H1 (cell line): ENCODE measurements around the gene HADHB. TPM values are rescaled to one million over a fixed set of nuclear protein-coding genes. Genes with fewer than 3 reads are reported as not detected.

Source experiments
- ASH2L ChIP-seq: fragments of 200-600, 300-600 bp; sonication (generic); IDR thresholded peaks from one replicate; pipeline ENCODE4 v1.7.1; 2017; ENCODE audit warnings: low read length
- BACH1 ChIP-seq: IDR thresholded peaks from 2 replicates; pipeline ENCODE4 v1.6.1; 2012; ENCODE audit warnings: low read length, improper control_type of control experiment
- CREB1 ChIP-seq: IDR thresholded peaks from 2 replicates; pipeline ENCODE4 v1.6.1; 2012; ENCODE audit warnings: inconsistent platforms
- HDAC6 ChIP-seq: IDR thresholded peaks from one replicate; pipeline ENCODE4 v1.7.1; 2012; ENCODE audit warnings: low read depth, mild to moderate bottlenecking, inconsistent platforms, low read length, moderate library complexity
- JUND ChIP-seq: IDR thresholded peaks from 2 replicates; pipeline ENCODE4 v1.6.1; 2011; ENCODE audit warnings: mild to moderate bottlenecking, improper control_type of control experiment, low read length
- NANOG ChIP-seq: IDR thresholded peaks from 2 replicates; pipeline ENCODE4 v1.6.1; 2011; ENCODE audit warnings: low read length, low read depth, mild to moderate bottlenecking, inconsistent platforms; ENCODE audit not compliant: insufficient read depth, poor library complexity, severe bottlenecking
- POU5F1 ChIP-seq: IDR thresholded peaks from 2 replicates; pipeline ENCODE4 v1.6.1; 2011; ENCODE audit warnings: low read depth, mild to moderate bottlenecking, low read length, moderate library complexity
- RXRA ChIP-seq: IDR thresholded peaks from 2 replicates; pipeline ENCODE4 v1.6.1; 2011; ENCODE audit warnings: low read depth, mild to moderate bottlenecking, low read length, moderate library complexity; ENCODE audit not compliant: insufficient read depth
- SAP30 ChIP-seq: fragments of 300-600 bp; sonication (generic); IDR thresholded peaks from 2 replicates; pipeline ENCODE4 v1.7.1; 2012; ENCODE audit warnings: low read length, moderate library complexity, mild to moderate bottlenecking, inconsistent platforms; ENCODE audit not compliant: insufficient read depth, insufficient replicate concordance
- SP1 ChIP-seq: IDR thresholded peaks from 2 replicates; pipeline ENCODE4 v1.6.1; 2011; ENCODE audit warnings: low read depth, low read length
- SP2 ChIP-seq: IDR thresholded peaks from 2 replicates; pipeline ENCODE4 v1.6.1; 2012; ENCODE audit warnings: mild to moderate bottlenecking, low read length, inconsistent platforms
- YY1 ChIP-seq: IDR thresholded peaks from 2 replicates; pipeline ENCODE4 v1.6.1; 2011; ENCODE audit warnings: low read depth, mild to moderate bottlenecking, low read length
- polyA plus RNA-seq, 7 experiments: library from polyadenylated mRNA; depleted of rRNA in 3 of 7; stranded (reverse) in 5 of 7; unstranded in 2 of 7; fragments of >200 nt in 5 of 7; fragments of 200-250 nt in 2 of 7; gene quantifications; 1 replicate in 5 of 7; 2 replicates in 1 of 7; 4 replicates in 1 of 7; pipeline versions ENCODE4 v1.2.1 to v1.2.3, GENCODE V29; 2011 to 2013; ENCODE audit warnings: missing spikeins in 2 of 7, mixed read lengths in 2 of 7
- total RNA-seq: library from RNA; stranded (reverse); fragmentation: NEBNext Ultra II Directional; extraction: Animal tissue kit (Norgen Biotek cat#: 25700); gene quantifications from 2 replicates; pipeline ENCODE4 v1.2.1, GENCODE V29; 2021
- TF ChIP-seq, protein P1 (sequence below): fragments of 300-600 bp; sonication (generic); IDR thresholded peaks from 2 replicates; pipeline ENCODE4 v1.7.1; 2012; ENCODE audit warnings: low read length, moderate library complexity, mild to moderate bottlenecking, inconsistent platforms; ENCODE audit not compliant: insufficient replicate concordance

Gene HADHB
- total and polyA plus RNA-seq, 2 of the 8 experiments (the other 6 are each of a cell fraction or from before 2014, with no cell fraction given): 47.7 to 52.3 TPM

DNA sequence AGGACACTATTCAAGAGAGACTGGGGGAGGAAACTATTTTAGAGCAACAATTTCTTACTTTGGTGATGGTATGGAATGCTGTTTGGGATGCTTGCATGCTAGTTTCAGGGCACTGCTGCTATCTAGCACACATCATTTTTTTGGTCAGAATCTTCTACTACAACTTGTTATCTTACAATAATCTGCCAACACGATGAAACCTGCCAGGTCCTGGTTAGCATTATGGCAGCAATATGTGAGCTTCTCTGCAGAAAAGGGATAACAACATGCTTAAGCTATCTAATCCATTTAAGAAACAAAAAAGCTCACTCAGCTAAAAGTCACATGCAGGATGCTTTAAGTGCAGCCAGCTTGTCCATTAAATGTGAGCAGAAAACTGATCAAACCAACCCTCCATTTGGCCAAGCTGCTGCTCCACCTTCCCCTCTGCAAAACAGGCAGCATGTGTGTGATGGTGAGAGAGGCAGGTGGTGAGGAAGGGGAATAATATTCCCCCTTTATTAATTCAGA is 41.7 kb upstream of the HADHB start (continued):
- TF ChIP-seq, protein P1, sequence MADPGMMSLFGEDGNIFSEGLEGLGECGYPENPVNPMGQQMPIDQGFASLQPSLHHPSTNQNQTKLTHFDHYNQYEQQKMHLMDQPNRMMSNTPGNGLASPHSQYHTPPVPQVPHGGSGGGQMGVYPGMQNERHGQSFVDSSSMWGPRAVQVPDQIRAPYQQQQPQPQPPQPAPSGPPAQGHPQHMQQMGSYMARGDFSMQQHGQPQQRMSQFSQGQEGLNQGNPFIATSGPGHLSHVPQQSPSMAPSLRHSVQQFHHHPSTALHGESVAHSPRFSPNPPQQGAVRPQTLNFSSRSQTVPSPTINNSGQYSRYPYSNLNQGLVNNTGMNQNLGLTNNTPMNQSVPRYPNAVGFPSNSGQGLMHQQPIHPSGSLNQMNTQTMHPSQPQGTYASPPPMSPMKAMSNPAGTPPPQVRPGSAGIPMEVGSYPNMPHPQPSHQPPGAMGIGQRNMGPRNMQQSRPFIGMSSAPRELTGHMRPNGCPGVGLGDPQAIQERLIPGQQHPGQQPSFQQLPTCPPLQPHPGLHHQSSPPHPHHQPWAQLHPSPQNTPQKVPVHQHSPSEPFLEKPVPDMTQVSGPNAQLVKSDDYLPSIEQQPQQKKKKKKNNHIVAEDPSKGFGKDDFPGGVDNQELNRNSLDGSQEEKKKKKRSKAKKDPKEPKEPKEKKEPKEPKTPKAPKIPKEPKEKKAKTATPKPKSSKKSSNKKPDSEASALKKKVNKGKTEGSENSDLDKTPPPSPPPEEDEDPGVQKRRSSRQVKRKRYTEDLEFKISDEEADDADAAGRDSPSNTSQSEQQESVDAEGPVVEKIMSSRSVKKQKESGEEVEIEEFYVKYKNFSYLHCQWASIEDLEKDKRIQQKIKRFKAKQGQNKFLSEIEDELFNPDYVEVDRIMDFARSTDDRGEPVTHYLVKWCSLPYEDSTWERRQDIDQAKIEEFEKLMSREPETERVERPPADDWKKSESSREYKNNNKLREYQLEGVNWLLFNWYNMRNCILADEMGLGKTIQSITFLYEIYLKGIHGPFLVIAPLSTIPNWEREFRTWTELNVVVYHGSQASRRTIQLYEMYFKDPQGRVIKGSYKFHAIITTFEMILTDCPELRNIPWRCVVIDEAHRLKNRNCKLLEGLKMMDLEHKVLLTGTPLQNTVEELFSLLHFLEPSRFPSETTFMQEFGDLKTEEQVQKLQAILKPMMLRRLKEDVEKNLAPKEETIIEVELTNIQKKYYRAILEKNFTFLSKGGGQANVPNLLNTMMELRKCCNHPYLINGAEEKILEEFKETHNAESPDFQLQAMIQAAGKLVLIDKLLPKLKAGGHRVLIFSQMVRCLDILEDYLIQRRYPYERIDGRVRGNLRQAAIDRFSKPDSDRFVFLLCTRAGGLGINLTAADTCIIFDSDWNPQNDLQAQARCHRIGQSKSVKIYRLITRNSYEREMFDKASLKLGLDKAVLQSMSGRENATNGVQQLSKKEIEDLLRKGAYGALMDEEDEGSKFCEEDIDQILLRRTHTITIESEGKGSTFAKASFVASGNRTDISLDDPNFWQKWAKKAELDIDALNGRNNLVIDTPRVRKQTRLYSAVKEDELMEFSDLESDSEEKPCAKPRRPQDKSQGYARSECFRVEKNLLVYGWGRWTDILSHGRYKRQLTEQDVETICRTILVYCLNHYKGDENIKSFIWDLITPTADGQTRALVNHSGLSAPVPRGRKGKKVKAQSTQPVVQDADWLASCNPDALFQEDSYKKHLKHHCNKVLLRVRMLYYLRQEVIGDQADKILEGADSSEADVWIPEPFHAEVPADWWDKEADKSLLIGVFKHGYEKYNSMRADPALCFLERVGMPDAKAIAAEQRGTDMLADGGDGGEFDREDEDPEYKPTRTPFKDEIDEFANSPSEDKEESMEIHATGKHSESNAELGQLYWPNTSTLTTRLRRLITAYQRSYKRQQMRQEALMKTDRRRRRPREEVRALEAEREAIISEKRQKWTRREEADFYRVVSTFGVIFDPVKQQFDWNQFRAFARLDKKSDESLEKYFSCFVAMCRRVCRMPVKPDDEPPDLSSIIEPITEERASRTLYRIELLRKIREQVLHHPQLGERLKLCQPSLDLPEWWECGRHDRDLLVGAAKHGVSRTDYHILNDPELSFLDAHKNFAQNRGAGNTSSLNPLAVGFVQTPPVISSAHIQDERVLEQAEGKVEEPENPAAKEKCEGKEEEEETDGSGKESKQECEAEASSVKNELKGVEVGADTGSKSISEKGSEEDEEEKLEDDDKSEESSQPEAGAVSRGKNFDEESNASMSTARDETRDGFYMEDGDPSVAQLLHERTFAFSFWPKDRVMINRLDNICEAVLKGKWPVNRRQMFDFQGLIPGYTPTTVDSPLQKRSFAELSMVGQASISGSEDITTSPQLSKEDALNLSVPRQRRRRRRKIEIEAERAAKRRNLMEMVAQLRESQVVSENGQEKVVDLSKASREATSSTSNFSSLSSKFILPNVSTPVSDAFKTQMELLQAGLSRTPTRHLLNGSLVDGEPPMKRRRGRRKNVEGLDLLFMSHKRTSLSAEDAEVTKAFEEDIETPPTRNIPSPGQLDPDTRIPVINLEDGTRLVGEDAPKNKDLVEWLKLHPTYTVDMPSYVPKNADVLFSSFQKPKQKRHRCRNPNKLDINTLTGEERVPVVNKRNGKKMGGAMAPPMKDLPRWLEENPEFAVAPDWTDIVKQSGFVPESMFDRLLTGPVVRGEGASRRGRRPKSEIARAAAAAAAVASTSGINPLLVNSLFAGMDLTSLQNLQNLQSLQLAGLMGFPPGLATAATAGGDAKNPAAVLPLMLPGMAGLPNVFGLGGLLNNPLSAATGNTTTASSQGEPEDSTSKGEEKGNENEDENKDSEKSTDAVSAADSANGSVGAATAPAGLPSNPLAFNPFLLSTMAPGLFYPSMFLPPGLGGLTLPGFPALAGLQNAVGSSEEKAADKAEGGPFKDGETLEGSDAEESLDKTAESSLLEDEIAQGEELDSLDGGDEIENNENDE: no peak
- TF ChIP-seq YY1: no peak
- TF ChIP-seq RXRA: no peak
- no peak for TF ChIP-seq JUND
- TF ChIP-seq NANOG: no peak
- no peak for TF ChIP-seq SAP30
- TF ChIP-seq SP2: no peak
- no peak for TF ChIP-seq POU5F1
- no peak for TF ChIP-seq BACH1
- TF ChIP-seq SP1: no peak
- TF ChIP-seq HDAC6: no peak
- TF ChIP-seq CREB1: no peak
- TF ChIP-seq ASH2L: no peak
